GM21576 (cell line): Measurements from ENCODE around the gene HELQ.
"Not testable (repeated sequence)": the region's sequence is repeated elsewhere in the genome, so short reads cannot be mapped to it uniquely, and the experiment has no call there.

Experiments used
- ATAC-seq: cut with Tn5 transposase; IDR thresholded peaks from one replicate; pipeline ENCODE4 v1.9.1; 2021; ENCODE audit warnings: mild to moderate bottlenecking, moderate library complexity; ENCODE audit not compliant: unreplicated experiment

The HELQ gene

DNA sequence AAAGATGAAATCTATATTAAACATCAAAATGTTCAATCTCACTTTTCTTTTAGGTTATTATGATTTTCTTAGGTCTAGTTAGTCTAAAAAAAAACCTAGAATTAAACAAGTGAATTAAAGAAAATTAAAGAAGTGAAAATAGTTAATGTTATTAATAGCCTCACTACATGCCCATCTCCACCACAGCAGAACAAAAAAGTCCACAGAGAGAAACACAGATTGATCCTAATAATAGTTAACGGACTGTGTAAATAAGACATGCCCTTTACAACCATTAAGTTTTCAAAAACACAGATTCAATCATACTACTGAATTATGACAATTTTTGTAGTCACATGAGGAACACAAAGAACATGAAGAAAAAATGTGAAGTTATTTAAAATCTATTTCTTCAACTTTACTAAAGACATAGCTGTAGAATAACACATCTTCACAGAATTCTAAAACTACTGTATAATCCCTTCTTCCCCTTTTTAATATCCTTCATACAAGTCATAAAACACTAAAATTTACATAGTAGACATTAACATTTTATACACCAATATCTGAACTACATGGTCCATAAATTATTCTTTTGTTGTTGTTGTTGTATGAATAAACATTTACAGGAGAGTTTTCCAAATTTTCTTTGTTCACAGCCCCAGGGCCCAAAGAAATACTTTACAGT, 15.3 kb downstream of the HELQ start:
- ATAC-seq = no peak

DNA sequence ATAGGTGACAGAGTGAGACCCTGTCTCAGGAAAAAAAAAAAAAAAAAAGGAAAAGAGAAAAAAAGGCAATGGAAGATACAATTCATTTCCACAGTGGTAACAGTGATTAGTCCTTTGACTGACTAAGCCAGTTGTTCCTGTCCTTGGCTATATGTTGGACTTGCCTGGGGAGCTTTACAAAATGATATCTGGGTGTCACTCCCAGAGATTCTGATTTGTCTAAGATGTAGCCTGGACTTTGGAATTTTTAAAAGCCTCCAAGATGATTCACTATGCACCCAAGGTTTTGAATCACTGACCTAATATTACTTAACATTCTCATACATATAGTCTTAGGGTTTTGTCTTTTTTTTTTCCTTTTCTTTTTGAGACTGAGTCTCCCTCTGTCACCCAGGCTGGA, 16.9 kb downstream of the HELQ start:
- ATAC-seq = no peak

DNA sequence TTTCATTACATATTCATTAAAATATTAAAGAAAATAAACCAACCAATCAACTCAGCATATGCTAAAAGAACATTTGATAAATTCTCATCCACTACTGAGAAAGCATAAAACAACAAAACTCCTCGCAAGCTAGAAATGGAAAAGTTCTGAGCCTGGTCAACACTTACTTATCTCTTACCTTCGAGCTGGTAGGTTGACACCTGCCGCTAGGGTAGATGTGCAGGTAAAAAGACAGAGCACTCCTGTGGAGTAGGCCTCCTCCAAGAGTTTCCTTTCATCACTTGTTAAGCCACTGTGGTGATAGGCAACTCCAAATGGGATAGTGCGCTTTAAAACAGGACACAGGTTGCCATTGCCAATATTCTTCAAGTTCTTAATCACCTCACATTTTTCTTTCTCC, 18.9 kb downstream of the HELQ start:
- no peak for ATAC-seq

DNA sequence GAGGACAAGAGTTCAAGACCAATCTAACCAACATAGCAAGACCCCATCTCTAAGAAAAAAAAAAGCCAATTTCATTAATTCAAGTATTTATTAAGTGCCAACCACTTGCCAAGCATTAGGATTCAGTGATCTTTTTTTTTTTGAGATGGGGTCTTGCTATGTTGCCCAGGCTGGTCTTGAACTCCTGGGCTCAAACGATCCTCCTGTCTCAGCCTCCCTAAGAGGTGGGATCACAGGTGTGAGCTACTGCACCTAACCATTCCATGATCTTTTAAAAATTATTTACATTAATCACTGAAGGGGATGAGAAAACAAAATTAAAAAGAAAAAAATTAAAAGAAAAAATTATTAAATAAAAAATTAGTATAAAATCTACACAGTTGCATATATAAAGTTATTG, 24.4 kb downstream of the HELQ start:
- ATAC-seq = no peak

DNA sequence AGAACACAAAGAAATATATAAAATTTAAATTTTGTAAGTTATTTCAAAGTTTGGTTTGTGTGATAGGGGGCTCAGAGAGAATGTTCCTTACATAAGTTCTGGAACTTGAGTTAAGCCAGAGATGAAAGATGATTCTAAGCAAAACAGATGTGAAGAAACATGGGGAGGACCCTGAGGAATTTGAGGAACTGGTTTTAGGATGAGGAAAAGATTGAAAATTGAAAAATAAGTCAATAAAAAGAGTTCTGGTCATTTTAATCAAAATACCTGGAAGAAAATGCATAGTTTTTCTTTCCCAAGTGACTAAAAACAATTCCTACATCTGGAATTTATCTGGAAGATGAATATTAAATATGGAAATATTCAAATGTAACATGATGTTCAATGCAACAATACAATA, 37.4 kb downstream of the HELQ start:
- no peak for ATAC-seq

DNA sequence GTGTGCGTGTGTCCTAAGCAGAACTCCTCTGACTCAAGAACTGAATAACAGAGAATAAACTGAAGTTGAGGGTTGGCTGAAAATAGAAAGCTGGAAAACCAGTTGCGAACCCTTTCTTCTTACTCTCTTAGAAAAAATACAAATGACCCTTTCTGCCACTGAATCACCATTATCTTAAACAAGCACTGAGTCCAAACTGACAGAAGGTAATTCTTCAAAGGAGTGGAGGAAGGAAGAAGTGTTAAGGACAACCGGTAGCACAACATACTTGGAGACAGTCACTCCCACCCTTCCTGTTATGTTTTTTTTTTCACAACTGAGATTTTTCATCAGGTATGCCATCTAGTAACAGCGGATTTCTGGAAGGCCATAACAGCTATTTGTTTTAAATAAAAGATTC, 38.1 kb downstream of the HELQ start:
- no peak for ATAC-seq

DNA sequence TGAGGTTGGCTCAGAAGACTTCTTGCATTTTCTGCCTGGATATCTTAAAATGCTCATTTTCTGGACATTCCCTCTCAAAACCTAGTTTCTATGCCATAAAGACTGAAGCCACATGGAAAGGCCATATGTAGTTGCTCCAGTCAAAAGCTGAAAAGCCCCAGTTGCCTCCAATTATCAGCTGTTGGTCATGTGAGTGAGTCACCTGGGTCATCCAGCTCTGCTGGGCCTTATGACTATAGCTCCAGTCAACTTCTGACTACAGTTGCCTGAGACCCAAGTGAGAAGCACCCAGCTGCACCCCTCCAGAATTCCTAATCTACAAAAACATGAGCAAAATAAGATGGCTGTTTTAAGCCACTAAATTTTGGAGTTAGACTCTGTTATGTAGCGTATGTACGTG, 41.9 kb downstream of the HELQ start:
- no peak for ATAC-seq

DNA sequence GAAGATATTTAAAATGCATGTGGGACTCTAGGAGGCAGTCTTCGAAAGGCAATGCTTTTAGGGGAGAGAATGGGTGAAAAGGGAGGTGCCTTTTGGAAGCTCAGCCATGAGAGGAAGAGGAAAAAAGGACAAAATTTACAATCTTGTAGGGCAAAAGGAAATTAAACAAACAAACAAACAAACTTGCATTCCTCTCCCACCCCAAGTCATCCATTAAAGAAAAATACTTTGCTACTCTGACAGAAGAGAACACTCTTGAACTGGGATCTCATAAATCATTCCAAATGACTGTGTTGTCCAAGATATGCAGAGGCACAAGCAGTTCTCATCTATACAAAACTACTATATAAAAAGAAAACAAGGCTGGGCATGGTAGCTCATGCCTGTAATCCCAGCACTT, 46.7 kb downstream of the HELQ start:
- no peak for ATAC-seq

DNA sequence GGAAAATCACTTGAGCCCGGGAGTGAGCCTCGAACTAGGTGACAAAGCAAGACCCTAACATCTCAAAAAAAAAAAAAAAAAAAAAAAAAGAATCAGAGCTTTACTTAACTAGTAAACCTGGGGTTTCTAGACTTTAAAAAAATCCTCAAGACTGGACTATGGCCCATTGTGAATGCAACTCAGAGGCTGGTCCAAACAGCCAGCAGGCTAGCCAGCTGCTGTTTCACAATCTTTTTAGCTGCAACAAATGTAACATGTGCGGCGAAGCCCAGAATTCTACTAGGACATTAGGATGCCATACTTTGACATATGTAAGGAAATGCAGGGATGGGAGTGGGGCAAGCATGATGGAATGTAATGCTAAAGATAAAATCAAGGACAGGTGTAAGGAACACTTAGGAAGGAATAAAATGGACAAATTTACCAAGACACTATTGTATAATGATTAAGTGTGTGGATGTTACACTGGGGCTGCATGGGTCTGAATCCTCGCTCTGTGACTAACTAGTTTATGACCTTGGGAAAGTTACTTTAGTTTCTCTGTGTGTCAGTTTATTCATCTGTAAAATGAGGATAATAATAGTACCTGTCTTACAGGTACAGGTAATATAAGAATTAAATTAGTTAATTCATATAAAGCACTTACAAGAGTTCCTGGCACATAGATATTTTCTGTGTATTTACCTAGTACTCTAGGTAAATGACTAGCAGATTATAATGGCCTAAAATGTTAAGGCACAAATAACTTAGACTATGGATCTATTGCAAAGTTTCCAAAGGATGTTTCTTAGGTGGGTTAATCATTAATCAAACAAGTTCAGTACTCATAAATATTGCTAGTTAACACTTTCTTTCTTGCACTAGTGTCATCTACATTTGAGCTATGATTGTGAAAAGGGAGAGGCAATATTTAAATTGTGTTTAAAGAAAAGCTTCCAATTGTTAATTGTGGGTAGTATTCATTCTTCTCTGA, 49.5 kb downstream of the HELQ start:
- ATAC-seq = no peak

DNA sequence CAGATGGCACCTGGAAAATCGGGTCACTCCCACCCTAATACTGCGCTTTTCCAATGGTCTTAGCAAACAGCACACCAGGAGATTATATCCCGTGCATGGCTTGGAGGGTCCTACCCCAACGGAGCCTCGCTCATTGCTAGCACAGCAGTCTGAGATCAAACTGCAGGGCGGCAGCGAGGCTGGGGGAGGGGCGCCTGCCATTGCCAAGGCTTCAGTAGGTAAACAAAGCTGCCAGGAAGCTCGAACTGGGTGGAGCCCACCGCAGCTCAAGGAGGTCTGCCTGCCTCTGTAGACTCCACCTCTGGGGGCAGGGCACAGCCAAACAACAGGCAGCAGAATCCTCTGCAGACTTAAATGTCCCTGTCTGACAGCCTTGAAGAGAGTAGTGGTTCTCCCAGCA, 57.5 kb downstream of the HELQ start:
- ATAC-seq = not testable (repeated sequence)

DNA sequence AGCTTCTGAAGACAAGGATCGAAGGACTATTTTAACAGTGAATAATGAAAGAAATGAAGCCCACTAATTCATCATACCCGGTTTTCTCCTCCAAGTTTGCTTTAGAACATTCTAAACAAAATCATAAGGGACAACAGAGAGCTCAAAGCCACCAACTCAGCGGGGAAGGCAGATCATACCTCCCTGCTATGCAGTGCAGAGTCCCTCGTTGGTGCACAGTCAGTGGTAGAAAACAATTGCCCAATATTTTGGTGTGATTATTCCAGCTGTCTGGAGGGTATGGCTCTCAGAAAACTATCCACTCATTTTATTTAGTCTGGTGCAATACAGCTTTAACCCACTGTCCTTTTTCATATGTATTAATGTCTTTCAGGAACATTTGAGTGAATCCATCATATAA, 61.7 kb downstream of the HELQ start:
- ATAC-seq = no peak

DNA sequence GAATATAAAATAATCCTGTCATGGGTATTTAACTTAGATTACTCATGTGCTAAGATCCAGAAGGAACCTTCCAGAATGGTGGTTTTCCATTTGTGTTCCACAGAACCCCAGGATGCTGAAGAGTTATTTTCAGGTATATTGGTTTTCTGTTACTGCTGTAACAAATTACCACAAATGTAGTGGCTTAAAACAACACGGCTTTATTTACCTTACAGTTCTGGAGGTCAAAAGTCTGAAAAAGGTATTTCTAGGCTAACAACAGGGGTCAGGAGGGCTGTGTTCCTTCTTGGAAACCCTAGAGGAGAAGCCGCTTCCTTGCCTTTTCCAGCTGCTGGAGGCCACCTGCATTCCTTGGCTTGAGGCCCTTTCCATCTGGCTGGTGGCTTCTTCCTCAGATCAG, 63.1 kb downstream of the HELQ start:
- ATAC-seq = no peak

DNA sequence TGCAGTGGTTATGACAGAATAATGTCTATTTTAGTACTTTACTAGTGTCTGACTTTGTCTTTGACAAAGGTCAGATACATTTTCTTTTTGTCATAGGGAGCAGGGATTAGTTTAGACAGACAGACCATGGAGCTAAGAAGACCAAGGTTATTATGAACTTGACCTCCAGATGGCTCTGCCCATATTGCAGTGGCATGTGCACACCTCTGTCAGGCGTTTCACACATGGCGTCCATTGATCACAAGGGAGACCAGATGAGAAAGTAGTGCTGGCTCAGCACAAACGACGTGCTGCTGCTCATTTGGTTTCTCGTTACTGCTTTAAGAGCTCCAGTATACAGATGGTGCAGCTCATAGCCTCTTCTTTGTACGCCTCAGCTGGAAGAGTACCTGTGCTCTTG, 64.7 kb downstream of the HELQ start:
- ATAC-seq = no peak

DNA sequence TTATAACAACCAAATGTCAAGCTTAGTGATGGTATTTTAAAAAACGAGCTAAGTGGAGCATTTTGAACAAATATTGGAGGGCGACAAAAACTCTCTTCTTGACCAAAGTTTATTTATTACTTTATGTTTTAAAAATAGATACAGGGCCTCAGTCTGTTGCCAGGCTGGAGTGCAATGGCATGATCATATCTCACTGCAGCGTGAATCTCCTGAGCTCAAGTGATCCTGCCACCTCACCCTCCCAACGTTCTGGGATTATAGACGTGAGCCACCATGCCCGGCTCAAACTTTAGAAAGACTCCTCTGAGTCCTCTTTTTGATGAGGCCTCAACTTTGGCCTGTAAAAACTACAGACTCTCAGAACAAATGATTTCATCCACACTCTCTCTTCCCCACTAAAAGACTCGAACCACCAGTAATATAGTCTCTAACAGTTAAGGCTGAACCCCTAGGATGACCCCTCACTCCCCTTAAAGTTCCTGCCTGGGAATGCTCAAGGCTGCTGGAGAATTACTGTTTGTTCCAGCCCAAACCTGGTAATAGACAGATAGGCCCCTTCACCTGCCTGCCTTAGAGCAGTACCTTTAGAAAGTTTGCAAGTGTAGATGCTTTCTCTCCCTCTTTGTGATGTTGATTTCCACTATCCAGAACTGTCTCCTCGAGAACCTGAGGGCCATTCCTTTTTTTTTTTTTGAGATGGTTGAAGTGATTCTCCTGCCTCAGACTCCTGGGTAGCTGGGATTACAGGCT, 65.7 kb downstream of the HELQ start:
- ATAC-seq = no peak

DNA sequence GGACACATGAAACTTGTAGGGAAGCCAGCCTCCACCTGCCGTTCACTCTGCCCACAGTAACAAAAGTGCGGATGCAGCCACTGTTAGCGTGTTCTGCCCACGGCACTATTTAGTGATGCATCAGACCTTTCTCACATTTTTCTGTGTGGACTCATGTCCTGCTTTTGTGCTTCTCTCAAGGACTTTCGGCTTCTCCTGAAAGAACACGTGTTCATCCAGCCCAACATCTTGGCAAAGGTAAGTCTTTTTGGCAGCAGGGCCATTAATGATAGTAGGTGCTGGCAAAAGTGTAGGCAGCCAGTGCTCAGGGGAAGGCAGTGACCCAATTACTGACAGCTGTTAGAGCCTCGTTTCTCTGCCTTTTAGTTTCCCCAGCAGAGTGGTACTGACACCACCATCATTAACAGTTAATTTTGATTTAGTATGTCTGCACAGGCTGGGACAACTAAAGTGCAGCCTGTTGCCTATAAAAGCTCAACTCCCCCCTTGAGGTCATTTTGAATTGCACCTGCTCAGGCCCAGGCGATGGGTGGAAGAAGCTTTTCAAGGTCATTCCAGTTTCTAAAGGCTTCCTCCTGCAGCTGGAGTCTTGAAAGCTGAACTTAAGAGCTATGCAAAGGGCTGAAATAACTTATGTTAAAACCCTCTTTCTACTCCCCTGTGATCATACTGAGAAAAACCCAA, 66.4 kb downstream of the HELQ start:
- no peak for ATAC-seq

DNA sequence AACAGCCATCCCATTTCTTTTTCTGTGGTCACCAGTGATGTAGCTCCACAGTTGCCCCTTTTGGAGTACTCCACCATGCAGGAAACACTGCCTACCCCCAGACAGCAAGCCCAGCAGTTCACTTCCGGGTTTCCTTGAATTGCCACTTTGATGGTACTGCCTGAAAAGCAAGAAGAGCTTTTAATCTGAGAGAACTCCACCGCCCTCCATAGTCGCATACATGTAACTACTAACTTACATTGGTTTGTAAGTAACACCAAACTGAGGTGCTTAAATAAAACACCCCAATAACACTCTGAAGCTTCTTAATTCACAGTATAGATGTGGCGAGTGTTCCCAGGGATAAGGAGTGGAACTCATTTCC, 67.3 kb downstream of the HELQ start:
- no peak for ATAC-seq

DNA sequence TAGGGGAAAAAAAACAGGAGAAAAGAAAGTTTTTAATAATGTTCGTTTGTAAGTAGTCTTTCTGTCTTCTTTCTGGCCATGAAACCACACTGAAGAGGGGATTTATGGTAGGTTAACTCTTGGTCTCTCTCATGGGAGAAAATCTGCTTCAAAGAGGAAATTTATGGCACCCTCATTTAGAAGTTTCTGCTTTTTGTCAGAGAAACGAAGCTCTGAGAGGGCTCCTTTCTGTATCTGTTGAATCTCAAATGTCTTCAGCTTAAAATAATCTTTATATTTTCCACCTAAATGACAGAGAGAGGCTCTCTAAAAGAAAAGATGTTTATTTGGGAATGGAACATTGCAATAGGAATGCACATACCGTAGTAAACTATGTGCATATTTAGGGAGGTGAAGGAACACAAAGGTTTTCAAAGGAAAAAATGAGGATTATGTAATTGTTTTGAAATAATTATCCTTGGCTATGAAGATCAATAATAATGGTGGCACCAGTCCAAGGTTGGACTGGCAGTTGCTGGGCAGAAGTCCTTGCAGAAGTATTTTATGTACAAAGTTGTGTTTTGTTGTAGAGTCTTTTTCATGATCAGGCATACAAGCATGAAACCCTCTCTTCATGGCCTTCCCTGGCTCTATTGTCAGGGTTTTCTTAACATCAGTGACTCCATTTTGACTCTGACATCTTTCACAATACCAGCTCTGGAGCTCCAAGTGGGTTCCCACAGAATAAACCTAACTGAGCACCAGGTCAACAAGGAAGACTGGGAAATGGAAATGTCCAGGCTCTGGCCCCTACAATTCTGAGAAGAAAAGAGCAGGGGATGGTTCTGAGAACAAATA, 67.9 kb downstream of the HELQ start:
- ATAC-seq = no peak

DNA sequence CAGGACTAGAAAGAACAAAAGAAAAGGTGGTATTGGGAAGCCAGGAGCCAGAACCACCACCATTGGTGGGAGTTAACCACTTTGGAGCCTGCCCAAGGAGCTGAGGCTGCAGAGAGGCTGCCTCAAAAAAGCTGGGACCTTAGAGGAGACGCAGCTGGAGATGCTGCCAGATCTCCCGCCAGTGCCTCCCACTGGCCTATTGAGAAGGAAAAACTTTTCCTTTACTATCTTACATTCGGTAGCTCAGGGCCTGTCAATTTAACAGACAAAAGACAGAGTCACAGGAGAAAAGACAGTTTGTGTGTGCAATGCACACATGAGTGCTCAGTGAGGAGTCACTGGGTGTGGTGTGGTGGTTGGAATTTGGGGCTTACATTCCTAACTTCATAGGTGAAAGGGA, 68.6 kb downstream of the HELQ start:
- no peak for ATAC-seq

DNA sequence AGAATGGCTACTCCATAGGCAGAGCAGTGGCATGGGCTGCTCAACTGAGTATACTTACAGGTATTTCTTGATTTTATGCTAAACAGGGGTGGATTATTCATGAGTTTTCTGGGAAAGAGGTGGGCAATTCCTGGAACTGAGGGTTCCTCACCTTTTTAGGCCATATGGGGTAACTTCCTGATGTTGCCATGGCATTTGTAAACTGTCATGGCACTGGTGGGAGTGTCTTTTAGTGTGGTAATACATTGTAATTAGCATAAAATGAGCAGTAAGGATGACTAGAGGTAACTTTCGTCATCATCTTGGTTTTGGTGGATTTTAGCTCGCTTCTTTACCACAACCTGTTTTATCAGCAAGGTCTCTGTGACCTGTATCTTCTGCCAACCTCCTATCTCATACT, 72.8 kb downstream of the HELQ start:
- ATAC-seq = no peak

DNA sequence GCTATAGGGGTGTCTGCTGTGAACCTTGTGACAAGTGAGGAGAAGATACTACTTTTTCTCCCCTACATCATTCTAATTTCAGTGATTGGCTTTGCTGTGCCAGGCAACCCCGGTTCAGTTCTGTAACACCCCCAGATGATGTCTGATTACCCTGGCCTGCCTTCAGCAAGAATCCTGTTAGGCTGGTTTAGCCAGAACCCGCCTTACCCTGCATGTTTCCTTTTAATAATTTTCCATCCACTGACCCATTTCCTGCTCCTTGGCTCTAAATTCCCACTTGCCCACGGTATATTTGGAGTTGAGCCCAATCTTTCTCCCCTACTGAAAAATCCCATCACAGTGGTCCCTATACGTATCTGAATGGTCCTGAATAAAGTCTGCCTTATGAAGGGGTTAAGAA, 74.5 kb downstream of the HELQ start:
- no peak for ATAC-seq
